ENCODE data around the gene SLC30A1. TPM values are rescaled to one million over a fixed set of nuclear protein-coding genes. Genes with fewer than 3 reads are reported as not detected.

The SLC30A1 gene
- total and polyA plus RNA-seq, 2 of the 8 experiments (the other 6 are each of a cell fraction or from before 2014, with no cell fraction given): 4.5 to 14.0 TPM

DNA sequence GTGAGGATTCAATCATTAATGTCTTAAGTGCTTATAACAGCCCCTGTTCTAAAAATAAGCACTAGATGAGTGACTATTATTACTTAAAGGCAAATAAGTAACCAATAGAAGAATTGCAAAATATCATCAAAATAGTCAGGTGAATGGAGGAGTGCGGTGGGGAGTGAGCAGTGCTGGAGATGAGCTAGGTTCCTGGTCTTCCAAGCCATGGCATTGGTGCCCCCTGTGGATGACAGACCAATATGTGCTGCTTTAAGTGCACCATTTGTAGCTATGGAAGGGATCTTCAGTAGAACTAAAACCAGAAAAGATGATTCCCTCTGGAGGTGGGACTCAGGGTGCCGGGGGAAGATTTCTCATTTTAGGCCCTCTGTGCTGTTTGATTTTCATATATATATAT, 46.1 kb upstream of the SLC30A1 start:
- H3K23ac ChIP-seq (ENCODE audit: insufficient read length): no peak overlapping the region
- H3K4me3 ChIP-seq (ENCODE audit: extremely low read depth in 1 of 4, insufficient read depth in 2 of 4, low read depth in 3 of 4, low read length in 4 of 4): no peak overlapping the region
- H3K27ac ChIP-seq (ENCODE audit: low read depth, low read length): no peak overlapping the region
- no peaks in the 10 kb centered on the region for H4K20me1 ChIP-seq (replicated peaks in 1 of 2; ENCODE audit: control insufficient read depth in 1 of 2, insufficient read depth in 2 of 2, low read length in 2 of 2)
- no peak overlapping the region for H3K18ac ChIP-seq (ENCODE audit: extremely low read depth, low read length)
- no peak overlapping the region for H2BK20ac ChIP-seq (ENCODE audit: low read length)
- no peak overlapping the region for H4K91ac ChIP-seq (replicated peaks; ENCODE audit: insufficient read length, low read length)
- no peak overlapping the region for H3K9ac ChIP-seq (replicated peaks in 1 of 4; ENCODE audit: extremely low read depth in 1 of 4, low read depth in 3 of 4, low read length in 3 of 4)
- no peaks in the 10 kb centered on the region for H3K9me3 ChIP-seq (ENCODE audit: insufficient read depth in 2 of 2, low read depth in 1 of 2, low read length in 1 of 2)
- H3K79me1 ChIP-seq (ENCODE audit: low read depth, low read length): no peaks in the 10 kb centered on the region
- WGBS, 2 experiments (ENCODE audit: extremely low coverage in 1 of 2, insufficient coverage in 1 of 2, insufficient read length in 1 of 2, insufficient replicate concordance in 2 of 2, low coverage in 1 of 2, low lambda C conversion rate in 2 of 2, missing lambda C conversion rate in 1 of 2): 92% methylated on average over 2 of the region's 2 CpGs; no CpG with 5 or more reads in 1 of the 2 experiments
- H3K4me2 ChIP-seq (ENCODE audit: insufficient read depth in 1 of 2, low read depth in 2 of 2, low read length in 2 of 2): no peak overlapping the region
- H2BK12ac ChIP-seq (ENCODE audit: low read depth, low read length): no peak overlapping the region
- no peaks in the 10 kb centered on the region for H3K36me3 ChIP-seq (ENCODE audit: control insufficient read depth in 2 of 4, insufficient read depth in 4 of 4, low read length in 3 of 4)
- peaks cover 2% of the 10 kb centered on the region; the same call in 1 of the 2 replicates for H3K23me2 ChIP-seq (ENCODE audit: low read depth, low read length)
- no peak overlapping the region for H2BK5ac ChIP-seq (ENCODE audit: low read depth, low read length)
- H2AK5ac ChIP-seq (ENCODE audit: low read depth, low read length): no peak overlapping the region
- no peak overlapping the region for H2BK15ac ChIP-seq (ENCODE audit: low read length)
- no peak overlapping the region for H3K4ac ChIP-seq (replicated peaks; ENCODE audit: insufficient read length, low read depth, low read length)
- no peak overlapping the region for H3K14ac ChIP-seq (ENCODE audit: insufficient read length)
- DNase-seq (ENCODE audit: low read depth in 1 of 2, low spot score in 2 of 2): no peak
- 0 out of 7 replicates have a peak, but pooled peaks cover 0 to 1% (median 0%) of the 10 kb centered on the region in 4 experiments for H3K4me1 ChIP-seq (replicated peaks in 1 of 4; ENCODE audit: control insufficient read depth in 3 of 4, insufficient read depth in 4 of 4, low read length in 3 of 4)
- no peak overlapping the region for H3K56ac ChIP-seq (replicated peaks; ENCODE audit: insufficient read length, low read depth, low read length)
- H2BK120ac ChIP-seq (replicated peaks; ENCODE audit: low read depth, low read length): no peak overlapping the region
- FAIRE-seq: no peak
- ChIA-PET POLR2A (ENCODE audit: partially characterized antibody) (interaction anchor here (0.5 kb wide), 2 partner anchors 41 to 526 kb away, joined by 3 read pairs; no protein-coding TSS in a partner anchor), CTCF (ENCODE audit: partially characterized antibody) (interaction anchor here (0.6 to 2.0 kb wide), 6 partner anchors 19 to 316 kb away, joined by 3 to 11 read pairs (median 3); no protein-coding TSS in a partner anchor)
- no peaks in the 10 kb centered on the region for H3K79me2 ChIP-seq (ENCODE audit: control insufficient read depth in 1 of 2, insufficient read depth in 2 of 2, low read length in 2 of 2)
- no peak overlapping the region for H2AFZ ChIP-seq (ENCODE audit: low read length)
- H4K8ac ChIP-seq (ENCODE audit: extremely low read depth, insufficient read depth, low read length): no peak overlapping the region
- H3K27me3 ChIP-seq (replicated peaks in 1 of 4; ENCODE audit: control insufficient read depth in 3 of 4, extremely low read depth in 1 of 4, insufficient read depth in 3 of 4, low read length in 3 of 4): no peaks in the 10 kb centered on the region
- no peak overlapping the region for H4K5ac ChIP-seq (ENCODE audit: insufficient read length, low read depth, low read length)
- TF ChIP-seq KDM5A (IDR thresholded peaks at IDR 0.05; ENCODE audit: low read length) (no peak), SIRT6 (IDR thresholded peaks at IDR 0.05; ENCODE audit: low read length) (no peak), RAD21 (IDR thresholded peaks at IDR 0.05 in 1 of 2, conservative IDR thresholded peaks at IDR 0.05 in 1 of 2; ENCODE audit: low read depth in 2 of 2, low read length in 2 of 2) (peak; percentile 36 to 50; a peak in 3 of 4 replicates), CTCF (IDR thresholded peaks at IDR 0.05; ENCODE audit: control extremely low read depth in 1 of 3, insufficient read depth in 1 of 3, low read depth in 1 of 3, low read length in 3 of 3) (peak; percentile 8 to 26 (median 24); a peak in 3 of 4 replicates), TAF1 (IDR thresholded peaks at IDR 0.05; ENCODE audit: low read depth, low read length) (no peak), ZNF274 (IDR thresholded peaks at IDR 0.05; ENCODE audit: borderline replicate concordance, extremely low read depth, low read length) (no peak), ATF2 (IDR thresholded peaks at IDR 0.05; ENCODE audit: low read length) (no peak)
- TF ChIP-seq, protein P1, sequence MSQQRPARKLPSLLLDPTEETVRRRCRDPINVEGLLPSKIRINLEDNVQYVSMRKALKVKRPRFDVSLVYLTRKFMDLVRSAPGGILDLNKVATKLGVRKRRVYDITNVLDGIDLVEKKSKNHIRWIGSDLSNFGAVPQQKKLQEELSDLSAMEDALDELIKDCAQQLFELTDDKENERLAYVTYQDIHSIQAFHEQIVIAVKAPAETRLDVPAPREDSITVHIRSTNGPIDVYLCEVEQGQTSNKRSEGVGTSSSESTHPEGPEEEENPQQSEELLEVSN (IDR thresholded peaks at IDR 0.05): no peak
